ENCODE data around the gene ROBO4. TPM values are rescaled to one million over a fixed set of nuclear protein-coding genes. Genes with fewer than 3 reads are reported as not detected.

Gene ROBO4
- total RNA-seq, 1 donor from 2014 or later, result not detected

DNA sequence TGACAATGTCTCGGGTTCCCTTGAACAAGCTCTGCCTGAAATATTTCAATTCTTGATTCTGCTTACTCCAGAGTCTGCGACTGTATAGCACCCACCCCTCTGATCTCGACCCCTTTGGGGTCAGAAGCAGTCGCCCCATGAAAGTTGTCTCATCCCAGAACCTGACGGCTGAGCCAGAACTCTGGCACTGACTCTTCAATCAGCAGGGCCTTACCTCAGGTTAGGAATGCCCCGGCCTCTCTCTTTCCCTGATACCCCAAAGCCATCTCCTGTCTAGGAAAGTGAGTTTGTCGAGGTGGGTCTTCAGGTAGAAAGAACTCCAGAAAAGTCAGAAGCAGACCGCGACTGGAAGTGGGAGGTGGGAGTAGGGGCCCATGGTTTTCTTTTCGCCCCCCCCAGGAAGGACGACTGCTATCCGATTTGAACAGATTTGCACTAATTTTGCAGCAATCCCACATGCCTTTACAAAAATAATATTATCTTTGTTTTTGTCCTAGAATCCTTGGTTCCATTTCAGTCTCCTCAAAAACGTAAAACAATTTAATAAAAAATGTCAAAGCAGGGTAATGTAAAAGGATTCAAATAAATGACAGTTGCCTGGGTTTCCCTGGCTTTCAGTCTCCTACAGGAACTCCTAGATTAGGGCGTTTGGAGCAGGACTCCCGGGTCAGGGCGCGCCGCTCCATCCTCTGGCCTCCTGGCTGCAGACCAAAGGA, 33.3 kb downstream of the ROBO4 start:
- ChIA-PET POLR2A (no interaction called here), CTCF (no interaction called here)
- H3K27ac Mint-ChIP-seq, result no peak overlapping the region
- H3K36me3 Mint-ChIP-seq (ENCODE audit: low read depth), result no peaks in the 10 kb centered on the region
- DNase-seq (no peak), ATAC-seq (ENCODE audit: low read depth) (no peak)
- TF ChIP-seq, protein P1, sequence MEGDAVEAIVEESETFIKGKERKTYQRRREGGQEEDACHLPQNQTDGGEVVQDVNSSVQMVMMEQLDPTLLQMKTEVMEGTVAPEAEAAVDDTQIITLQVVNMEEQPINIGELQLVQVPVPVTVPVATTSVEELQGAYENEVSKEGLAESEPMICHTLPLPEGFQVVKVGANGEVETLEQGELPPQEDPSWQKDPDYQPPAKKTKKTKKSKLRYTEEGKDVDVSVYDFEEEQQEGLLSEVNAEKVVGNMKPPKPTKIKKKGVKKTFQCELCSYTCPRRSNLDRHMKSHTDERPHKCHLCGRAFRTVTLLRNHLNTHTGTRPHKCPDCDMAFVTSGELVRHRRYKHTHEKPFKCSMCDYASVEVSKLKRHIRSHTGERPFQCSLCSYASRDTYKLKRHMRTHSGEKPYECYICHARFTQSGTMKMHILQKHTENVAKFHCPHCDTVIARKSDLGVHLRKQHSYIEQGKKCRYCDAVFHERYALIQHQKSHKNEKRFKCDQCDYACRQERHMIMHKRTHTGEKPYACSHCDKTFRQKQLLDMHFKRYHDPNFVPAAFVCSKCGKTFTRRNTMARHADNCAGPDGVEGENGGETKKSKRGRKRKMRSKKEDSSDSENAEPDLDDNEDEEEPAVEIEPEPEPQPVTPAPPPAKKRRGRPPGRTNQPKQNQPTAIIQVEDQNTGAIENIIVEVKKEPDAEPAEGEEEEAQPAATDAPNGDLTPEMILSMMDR (IDR thresholded peaks at IDR 0.05), result no peak
- H3K4me1 Mint-ChIP-seq, result peaks cover 27% of the 10 kb centered on the region
- H3K27me3 Mint-ChIP-seq, result peaks cover 80% of the 10 kb centered on the region
- no peaks in the 10 kb centered on the region for H3K9me3 Mint-ChIP-seq
- intact Hi-C loops (cut with micrococcal nuclease), result loop anchor here (10.0 kb wide), 1 partner anchor 450 kb away; no protein-coding TSS in a partner anchor
- H3K4me3 Mint-ChIP-seq, result no peak overlapping the region

DNA sequence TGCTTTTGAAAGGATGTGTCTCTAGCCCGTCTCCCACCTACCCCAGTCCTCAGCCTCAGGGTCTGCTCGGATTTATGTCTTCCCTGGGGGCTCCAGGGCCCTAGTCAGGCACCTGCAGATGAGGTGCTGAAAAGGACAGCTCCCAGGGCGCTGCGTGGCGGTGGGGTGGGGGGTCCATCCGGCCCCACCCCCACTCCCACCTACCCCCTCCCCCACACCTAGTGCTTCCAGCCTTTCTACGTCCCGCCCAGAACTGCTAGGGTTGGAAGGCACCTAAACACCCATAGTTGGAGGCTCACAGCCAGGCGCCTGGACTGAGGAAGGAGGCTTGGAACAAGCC, 33.9 kb downstream of the ROBO4 start:
- peaks cover 75% of the 10 kb centered on the region for H3K27me3 Mint-ChIP-seq
- no peaks in the 10 kb centered on the region for H3K9me3 Mint-ChIP-seq
- no peak for DNase-seq
- intact Hi-C loops (cut with micrococcal nuclease), result loop anchor here (10.0 kb wide), 1 partner anchor 449 kb away; no protein-coding TSS in a partner anchor
- CTCF ChIA-PET, result no interaction called here
- no peak overlapping the region for H3K27ac Mint-ChIP-seq
- TF ChIP-seq, protein P1 (IDR thresholded peaks at IDR 0.05), result no peak
- no peak for ATAC-seq (ENCODE audit: low read depth)
- H3K36me3 Mint-ChIP-seq (ENCODE audit: low read depth), result no peaks in the 10 kb centered on the region
- peaks cover 25% of the 10 kb centered on the region for H3K4me1 Mint-ChIP-seq
- H3K4me3 Mint-ChIP-seq, result no peak overlapping the region
- POLR2A ChIA-PET, result no interaction called here

DNA sequence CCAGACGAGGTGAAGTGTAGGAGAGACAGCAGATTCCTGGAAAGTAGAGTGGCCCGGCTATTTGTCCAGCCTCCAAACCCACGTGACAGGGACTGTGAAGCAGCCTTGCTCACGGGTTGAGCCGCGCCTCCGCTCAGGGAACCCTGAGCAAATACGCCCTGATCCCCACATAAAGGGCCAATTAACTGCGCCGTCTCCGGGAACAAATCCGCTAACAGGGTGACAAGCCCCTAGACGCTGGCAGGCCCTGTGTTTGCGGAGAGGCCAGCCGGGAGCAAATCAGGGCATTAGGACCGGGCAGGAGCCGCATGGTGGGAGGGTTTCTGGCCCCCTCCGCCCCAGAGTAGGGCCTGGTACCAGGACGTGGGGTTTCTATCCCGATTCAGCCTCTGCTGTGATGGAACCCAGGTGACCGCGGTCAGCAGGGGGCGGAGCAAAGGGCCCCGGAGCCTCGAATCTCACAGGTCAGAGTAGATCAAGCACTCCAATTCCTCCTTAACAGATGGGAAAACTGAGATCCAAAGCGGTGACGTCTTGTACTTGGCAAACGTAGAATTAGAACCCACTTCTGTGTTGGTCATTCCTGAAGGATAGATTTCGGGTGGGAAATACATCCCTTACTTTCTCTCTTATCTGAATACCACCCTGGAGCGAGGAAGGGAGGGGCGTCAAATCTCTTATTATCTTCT, 34.4 kb downstream of the ROBO4 start:
- DNase-seq (no peak), ATAC-seq (ENCODE audit: low read depth) (no peak)
- CTCF ChIA-PET, result no interaction called here
- POLR2A ChIA-PET, result no interaction called here
- Mint-ChIP-seq H3K27me3 (peaks cover 71% of the 10 kb centered on the region), H3K36me3 (ENCODE audit: low read depth) (no peaks in the 10 kb centered on the region), H3K4me1 (peaks cover 25% of the 10 kb centered on the region), H3K27ac (no peak overlapping the region), H3K4me3 (no peak overlapping the region), H3K9me3 (no peaks in the 10 kb centered on the region)
- intact Hi-C loops (cut with micrococcal nuclease), result loop anchor here (10.0 kb wide), 1 partner anchor 448 kb away; no protein-coding TSS in a partner anchor
- TF ChIP-seq, protein P1 (IDR thresholded peaks at IDR 0.05), result no peak

DNA sequence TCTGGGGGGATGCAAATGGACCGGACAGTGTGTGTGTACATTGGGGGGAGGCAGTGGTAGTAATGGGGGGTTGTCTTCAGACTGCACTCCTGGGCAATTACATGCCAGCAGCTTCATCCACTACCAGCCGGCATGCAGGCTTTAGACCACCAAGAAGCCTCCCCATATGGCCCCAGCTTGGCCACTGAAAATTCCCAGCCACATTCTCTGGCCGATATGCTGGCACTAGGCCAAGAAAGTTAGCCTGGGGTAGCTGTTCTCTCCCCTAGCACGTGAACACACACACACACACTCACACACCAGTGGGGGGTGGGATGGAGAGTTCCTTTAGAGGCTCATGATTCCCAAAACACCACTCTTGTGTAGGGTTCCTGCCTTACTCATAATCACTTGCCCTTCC, 36.0 kb downstream of the ROBO4 start:
- TF ChIP-seq, protein P1 (IDR thresholded peaks at IDR 0.05), result no peak
- intact Hi-C loops (cut with micrococcal nuclease), result loop anchor here (10.0 kb wide), 1 partner anchor 447 kb away; no protein-coding TSS in a partner anchor
- no peak overlapping the region for H3K4me3 Mint-ChIP-seq
- no peaks in the 10 kb centered on the region for H3K36me3 Mint-ChIP-seq (ENCODE audit: low read depth)
- DNase-seq (no peak), ATAC-seq (ENCODE audit: low read depth) (no peak)
- H3K9me3 Mint-ChIP-seq, result no peaks in the 10 kb centered on the region
- ChIA-PET CTCF (no interaction called here), POLR2A (no interaction called here)
- peaks cover 57% of the 10 kb centered on the region for H3K27me3 Mint-ChIP-seq
- no peak overlapping the region for H3K27ac Mint-ChIP-seq
- peaks cover 18% of the 10 kb centered on the region for H3K4me1 Mint-ChIP-seq

DNA sequence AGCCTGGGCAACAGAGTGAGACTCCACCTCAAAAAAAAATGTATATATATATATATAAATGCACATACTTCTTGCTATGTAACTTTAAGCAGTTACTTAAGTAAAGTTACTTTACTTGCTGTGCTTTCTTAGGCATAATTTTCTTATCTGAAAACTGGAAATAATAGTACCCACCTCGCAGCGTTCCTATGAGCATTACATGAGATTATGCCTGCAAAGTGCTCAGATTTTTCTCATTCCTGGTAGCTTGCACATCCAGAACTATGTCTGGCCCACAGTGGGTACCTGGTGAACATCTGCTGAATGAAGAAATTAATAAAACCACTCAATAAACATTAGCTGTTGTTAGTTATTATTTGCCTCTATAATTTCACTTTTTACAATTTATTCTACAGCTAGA, 38.5 kb downstream of the ROBO4 start:
- DNase-seq (no peak), ATAC-seq (ENCODE audit: low read depth) (no peak)
- peaks cover 9% of the 10 kb centered on the region for H3K4me1 Mint-ChIP-seq
- intact Hi-C loops (cut with micrococcal nuclease), result no loop called here
- ChIA-PET POLR2A (no interaction called here), CTCF (interaction anchor here (1.9 kb wide), 1 partner anchor 17 kb away, joined by 4 read pairs; no protein-coding TSS in a partner anchor)
- H3K4me3 Mint-ChIP-seq, result no peak overlapping the region
- peaks cover 40% of the 10 kb centered on the region for H3K27me3 Mint-ChIP-seq
- H3K9me3 Mint-ChIP-seq, result no peaks in the 10 kb centered on the region
- H3K36me3 Mint-ChIP-seq (ENCODE audit: low read depth), result no peaks in the 10 kb centered on the region
- TF ChIP-seq, protein P1 (IDR thresholded peaks at IDR 0.05), result no peak
- no peak overlapping the region for H3K27ac Mint-ChIP-seq

Measured in activated B cell treated with CpG ODN at 0.5 μM for 24 hours (primary cell).